Right hindlimb (tissue), 1 donor: ENCODE measurements around the gene HBD.
"Not testable (repeated sequence)": the region's sequence is repeated elsewhere in the genome, so short reads cannot be mapped to it uniquely, and the experiment has no call there.

ENCODE experiments used
- DNase-seq: peaks from one replicate; pipeline ENCODE4 v3.0.0-alpha.2; 2018

The HBD gene

DNA sequence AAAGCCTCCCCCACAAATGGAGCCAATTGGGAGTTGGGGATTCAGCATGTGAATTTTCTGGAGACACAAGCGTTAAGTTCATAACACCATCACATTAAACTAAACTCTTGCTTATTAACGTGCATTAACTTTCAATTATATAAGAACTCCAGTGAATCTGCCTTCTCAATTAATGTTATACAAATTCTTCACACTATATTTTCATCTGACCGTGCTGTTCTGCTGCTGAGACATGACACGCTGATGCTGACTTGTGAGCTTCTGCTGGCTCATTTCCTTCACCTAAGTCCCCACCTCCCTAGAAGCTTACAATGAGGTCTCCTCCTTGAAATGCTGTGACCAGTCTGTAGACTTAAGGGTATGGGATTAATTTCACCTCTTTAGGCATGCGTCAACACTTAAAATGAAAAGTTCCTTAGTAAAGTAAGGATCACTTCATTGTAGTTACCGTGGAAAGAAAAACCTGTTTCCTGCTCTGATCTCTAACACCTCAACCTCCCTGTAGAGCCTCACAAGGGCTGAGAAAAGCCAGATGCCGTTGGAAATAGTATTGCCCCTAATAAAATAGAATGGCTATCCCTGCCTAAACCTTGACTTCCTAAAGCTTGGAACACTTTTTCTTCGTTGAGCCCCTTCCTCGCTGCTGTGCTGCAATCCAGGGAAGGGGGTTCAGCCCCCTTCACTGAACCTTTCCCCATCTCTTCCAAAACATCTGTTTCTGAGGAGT lies 18.1 kb upstream of the HBD start:
- no peak for DNase-seq

DNA sequence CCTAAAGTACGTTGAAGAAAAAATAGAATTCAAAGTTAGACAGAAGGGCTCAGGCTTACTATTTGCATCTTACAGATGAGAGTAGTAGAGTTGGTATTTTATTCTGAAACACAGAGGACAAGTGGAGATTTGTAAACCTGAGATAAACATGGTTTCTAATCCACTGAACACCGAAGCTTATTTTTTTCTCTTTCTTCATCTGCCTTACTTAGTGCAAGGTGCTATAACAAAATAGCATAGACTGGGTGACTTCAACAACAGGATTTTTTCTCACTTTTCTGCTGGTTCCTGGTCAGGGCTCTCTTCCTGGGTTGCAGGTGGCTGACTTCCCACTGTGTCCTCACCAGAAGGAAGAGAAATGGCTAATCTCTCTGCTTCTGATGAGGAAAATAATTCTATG lies 17.5 kb upstream of the HBD start:
- no peak for DNase-seq

DNA sequence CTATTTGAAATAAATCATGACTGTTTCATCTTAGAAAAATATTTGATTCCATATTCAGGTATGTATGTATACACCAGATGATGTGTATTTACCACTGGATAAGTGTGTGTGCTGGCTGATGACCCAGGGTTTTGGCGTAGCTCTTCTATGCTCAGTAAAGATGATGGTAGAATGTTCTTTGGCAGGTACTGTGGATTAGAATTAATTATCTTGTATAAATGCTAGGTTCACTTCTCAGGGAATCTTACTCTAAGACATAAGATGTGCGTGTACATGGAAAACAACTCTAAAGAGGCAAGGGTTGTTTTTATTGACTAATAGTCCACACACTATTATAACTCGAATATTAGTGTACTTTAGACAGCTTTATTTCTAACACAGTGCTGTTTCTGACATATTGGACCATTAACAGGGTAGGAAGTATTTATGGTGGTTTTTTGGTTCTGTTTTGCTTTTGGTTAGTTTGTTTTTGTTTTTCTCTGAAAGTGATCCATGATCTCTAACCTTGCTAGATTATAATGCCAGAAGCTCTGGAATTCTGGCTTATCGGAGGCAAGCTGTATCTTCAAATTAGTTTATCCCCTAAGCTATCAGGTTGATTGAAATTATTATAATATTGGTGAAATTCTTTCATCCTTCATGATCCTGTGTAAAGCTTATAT lies 16.4 kb upstream of the HBD start:
- DNase-seq, result no peak

DNA sequence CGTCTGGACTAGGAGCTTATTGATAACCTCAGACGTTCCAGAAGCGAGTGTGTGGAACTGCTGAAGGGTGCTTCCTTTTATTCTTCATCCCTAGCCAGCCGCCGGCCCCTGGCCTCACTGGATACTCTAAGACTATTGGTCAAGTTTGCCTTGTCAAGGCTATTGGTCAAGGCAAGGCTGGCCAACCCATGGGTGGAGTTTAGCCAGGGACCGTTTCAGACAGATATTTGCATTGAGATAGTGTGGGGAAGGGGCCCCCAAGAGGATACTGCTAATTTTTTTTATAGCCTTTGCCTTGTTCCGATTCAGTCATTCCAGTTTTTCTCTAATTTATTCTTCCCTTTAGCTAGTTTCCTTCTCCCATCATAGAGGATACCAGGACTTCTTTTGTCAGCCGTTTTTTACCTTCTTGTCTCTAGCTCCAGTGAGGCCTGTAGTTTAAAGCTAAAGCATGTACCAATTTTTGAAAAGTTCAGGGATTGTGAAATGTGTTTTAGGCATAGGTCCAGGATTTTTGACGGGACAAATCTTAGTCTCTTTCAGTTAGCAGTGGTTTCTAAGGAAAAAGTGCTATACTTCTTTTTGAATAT lies 15.6 kb upstream of the HBD start, which contains the start of gene HBG1:
Gene HBG1 (minus strand): TSS at position 51 of the 590 bp plus-strand sequence. CDS start 53 bp downstream, outside the sequence.
- not testable (repeated sequence) for DNase-seq

DNA sequence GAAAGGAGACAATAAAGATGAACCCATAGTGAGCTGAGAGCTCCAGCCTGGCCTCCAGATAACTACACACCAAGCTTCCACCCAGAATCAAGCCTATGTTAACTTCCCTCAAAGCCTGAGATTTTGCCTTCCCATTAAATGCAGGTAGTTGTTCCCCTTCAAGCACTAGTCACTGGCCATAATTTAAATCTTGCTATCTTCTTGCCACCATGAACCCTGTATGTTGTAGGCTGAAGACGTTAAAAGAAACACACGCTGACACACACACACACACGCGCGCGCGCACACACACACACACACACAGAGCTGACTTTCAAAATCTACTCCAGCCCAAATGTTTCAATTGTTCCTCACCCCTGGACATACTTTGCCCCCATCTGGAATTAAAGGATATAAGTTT lies 14.2 kb upstream of the HBD start:
- DNase-seq, result not testable (repeated sequence)

DNA sequence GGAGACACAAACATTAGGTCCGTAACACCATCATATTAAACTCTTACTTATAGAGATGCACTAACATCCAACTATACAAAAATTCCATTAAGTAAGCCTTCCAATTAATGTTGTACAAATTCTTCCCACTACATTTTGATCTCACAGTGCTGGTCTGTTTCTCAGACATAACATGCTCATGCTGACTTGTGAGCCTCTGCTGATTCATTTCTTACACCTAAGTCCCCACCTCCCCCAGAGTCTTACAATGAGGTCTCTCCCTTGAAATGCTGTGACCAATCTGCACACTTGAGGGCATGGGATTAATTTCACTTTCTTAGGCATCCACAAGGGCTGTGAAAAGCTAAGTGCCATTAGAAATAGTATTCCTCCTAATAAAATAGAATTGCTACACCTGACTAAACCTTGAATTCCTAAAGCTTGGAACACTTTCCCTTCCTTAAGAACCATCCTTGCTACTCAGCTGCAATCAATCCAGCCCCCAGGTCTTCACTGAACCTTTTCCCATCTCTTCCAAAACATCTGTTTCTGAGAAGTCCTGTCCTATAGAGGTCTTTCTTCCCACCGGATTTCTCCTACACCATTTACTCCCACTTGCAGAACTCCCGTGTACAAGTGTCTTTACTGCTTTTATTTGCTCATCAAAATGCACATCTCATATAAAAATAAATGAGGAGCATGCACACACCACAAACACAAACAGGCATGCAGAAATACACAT lies 13.3 kb upstream of the HBD start:
- DNase-seq, result no peak

DNA sequence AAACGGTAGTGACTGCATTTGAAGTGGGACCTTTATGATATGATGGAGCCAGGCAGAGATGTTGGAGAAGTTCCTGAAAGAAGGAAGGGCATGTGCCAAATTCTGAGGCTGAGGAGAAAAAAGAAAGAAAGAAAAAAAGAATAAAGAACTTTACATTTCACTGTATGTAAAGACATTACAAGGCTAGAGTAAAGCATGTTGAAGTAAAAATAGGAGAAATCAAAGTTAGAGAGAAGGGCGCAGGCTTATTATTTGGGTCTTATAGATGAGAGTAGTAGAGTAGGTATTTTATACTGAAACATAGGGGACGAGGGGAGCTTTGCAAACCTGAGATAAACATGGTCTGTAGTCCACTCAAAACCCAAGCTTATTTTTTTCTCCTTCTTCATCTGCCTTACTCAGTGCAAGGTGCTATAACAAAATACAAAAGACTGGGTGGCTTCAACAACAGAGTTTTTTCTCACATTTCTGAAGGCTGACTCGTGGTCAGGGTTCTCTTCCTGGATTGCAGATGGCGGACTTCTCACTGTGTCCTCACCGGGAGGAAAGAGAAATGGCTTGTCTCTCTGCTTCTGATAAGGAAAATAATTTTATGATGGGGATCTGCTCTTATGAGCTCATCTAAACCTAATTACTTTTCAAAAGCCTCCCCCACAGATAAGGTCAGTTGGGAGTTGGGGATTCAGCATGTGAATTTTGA lies 12.6 kb upstream of the HBD start:
- no peak for DNase-seq

DNA sequence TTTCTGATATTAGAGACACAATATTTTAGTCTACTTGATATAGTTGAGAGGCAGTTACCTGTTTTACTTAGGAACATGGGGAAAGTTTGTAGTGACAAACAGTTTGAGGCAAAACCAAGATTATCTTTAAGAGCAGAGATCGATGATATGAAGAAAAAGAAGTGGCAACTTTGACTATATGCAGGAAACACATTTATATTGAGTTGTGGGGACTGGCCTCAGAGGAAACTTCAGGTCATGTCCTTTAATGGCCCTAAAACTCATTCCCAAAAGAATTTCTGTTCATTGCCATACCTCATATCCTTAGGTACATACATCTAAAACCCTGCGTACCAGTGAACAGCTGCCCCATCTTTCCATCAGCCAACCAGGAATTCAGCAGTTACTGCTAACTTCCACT lies 10.9 kb upstream of the HBD start:
- DNase-seq, result no peak

DNA sequence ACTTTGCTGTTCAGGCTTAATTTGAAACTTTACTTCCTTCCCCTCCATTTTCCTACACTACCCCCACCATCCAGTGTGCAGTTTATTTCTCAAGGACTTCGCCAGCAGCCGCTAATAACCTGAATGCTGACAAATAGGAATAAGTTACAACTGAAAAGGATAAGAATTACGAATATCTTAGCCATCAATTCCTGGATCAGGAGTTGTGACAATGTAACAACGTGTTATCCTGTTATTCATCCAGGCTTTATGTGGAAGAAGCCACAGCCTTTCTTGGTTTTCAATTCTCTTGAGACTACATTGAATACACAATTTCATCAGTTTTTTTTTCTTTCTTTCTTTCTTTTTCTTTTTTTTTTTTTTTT lies 9.5 kb upstream of the HBD start:
- DNase-seq, result no peak

DNA sequence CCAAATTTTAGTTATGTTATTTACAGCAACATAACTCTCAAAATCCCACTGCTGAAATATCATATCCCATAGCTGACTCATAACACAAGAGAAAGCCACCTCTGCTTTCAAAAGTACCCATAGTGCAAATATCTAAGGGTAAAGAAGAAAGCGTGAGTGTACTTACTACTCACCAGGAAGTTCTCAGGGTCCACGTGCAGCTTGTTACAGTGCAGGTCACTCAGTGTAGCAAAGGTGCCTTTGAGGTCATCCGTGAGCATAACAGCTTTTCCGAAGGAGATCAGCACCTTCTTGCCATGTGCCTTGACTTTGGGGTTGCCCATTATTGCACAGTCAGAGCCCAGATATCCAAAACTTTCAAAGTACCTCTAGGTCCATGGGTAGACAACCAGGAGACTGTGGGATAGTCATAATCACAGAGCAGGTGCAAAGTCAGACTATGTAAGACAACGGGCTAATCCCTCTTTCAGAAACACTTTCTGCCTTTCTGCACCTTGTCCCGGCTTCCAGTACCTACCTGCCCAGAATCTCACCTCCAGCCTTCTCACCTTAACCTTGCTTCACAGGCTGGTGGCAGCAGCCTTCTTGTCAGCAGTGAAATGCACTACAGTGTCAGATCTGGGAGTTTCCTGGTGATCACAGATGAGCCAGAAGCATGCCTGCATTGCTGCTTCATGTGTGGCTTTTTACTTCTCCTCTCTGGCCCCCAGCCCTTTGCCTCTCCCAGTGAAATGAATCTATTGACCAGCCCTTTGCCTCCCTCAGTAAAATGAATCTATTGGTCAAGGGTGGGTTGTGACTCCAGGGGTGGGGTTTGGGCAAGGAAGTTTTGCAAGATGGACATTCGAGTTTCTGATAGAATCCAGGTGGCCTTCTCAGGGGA lies 8.9 kb upstream of the HBD start:
- DNase-seq, result no peak

DNA sequence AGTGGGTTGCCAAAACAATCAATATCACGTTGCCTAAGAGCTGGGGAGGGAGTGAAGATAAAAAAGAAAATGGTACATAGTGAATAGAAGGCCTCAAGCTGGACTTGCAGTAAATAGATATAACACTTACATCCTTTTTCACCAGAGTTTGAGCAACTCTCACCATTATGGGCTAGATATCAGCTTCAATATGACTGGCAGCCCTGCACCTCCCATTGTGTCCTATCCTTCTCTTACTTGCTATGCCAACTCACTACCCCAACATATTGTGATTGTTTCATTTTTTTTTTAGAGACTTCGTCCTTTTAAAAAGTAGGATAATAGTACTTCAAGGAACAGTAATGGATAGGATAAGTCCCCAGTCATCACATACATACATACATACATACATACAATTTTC lies 7.9 kb upstream of the HBD start:
- no peak for DNase-seq

DNA sequence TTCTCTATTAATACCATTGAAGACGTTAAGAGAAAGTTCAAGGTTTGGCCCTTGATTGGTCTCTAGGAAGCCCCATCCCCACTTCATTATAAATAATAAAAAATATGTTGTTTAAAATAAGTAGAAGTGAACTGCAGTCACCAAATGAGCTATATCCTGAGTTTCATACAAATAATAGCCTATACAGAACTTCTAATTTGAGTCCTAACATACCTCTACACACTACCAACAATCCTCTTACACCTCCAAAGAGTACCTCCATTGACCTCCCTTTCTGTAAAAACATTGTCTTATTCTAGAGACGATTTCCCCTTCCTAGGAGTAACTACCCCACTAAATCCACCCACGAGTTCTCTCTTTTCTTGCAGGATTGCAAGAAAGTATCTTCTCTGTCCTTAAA lies 7.2 kb upstream of the HBD start:
- no peak for DNase-seq

DNA sequence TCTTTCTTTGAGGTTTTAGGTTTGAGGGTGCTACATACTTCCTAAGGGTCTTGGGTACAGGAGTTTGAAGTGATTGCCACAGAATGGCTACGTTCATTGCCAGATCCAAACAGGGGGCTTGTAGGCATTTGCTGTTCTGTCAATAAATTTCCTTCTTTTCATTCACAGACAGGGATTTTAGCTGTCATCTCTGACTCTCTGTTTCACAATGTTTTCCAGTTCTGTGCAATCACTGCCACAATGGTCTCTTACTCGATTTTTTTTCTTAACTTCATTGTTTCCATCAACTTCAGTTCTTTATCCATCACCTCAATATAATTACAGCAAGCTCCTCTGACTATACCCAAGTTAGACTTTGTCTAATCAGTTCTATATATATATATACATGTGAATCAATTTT lies 6.2 kb upstream of the HBD start:
- no peak for DNase-seq

DNA sequence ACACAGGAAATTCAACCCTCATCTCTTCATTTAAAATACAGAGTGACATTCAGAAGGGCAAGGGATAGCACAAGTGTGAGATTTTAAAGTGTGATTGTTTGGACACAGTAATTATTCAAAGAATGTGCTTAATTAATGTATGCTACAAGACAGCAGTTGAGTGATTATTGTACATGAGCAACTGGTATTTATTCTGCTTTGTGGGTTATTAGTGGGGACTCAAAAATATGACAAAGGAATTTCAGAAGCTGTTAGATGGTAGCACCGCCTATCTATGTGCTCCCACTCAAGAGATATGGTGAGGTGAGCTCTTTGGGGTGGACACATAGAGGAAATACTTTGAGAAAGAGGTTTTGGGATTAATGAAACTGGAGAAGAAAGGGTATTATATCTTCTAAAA lies 5.8 kb upstream of the HBD start:
- no peak for DNase-seq

DNA sequence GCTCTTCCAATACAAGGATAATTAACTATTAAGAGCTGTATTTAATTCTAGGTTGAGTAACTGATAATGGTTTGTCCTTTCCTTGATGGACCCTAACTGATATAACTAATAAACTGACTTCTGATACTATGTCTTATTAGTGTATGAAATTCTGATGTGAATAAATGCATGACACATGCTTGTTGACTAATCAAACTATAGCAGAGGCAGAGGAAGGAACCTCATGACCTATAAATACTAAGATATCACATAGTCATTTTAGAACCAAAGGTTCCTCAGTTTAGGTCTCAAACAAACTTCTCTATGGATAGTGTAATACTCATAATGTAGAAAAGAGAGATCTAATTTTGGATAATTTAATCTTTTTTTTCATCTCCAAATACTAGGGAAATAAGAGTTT lies 4.8 kb upstream of the HBD start:
- DNase-seq, result no peak

DNA sequence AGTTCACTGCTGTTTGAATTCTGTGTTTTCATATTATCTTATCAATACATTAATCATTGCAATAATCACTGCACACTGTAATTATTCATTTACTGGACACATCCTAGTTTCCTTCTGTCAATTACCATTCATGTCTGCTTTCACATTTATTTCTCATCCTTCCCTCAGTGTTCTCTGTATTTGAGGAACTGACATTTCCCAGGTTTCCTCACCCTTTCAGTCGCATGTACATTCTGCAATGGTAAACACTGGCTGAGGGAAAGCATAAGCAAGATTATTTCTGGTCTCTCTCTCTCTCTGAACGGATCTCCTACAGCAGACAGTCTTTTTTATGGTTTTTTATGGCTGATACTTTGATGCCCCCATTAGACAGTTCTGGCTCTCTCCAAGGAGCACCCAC lies 4.2 kb upstream of the HBD start:
- no peak for DNase-seq

DNA sequence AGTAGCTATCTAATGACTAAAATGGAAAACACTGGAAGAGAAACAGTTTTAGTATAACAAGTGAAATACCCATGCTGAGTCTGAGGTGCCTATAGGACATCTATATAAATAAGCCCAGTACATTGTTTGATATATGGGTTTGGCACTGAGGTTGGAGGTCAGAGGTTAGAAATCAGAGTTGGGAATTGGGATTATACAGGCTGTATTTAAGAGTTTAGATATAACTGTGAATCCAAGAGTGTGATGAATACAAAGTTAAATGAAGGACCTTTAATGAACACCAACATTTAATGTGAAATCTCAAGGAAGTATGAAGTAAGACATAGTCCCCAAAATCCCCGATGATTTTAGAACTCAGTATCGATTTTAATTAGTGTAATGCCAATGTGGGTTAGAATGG lies 3.1 kb upstream of the HBD start:
- no peak for DNase-seq

DNA sequence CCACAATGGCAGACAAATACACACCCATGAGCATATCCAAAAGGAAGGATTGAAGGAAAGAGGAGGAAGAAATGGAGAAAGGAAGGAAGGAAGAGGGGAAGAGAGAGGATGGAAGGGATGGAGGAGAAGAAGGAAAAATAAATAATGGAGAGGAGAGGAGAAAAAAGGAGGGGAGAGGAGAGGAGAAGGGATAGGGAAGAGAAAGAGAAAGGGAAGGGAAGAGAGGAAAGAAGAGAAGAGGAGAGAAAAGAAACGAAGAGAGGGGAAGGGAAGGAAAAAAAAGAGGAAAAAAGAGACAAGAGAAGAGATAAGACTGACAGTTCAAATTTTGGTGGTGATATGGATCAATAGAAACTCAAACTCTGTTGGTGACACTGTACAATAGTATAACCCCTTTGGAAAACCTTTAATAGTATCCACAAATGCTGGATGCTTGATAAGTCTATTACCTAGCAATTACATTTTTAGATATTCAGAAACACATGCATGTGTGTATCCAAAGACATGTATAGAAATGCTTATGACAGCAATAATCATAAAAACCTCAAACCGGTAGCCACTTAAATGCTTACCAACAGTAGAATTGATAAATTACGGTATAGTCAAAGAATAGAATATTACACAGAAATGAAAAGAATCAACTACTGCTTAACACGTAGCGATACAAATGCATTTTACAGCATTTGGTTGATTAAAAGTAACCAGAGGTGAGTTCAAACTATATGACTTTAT lies 1.2 kb upstream of the HBD start:
- DNase-seq, result no peak

DNA sequence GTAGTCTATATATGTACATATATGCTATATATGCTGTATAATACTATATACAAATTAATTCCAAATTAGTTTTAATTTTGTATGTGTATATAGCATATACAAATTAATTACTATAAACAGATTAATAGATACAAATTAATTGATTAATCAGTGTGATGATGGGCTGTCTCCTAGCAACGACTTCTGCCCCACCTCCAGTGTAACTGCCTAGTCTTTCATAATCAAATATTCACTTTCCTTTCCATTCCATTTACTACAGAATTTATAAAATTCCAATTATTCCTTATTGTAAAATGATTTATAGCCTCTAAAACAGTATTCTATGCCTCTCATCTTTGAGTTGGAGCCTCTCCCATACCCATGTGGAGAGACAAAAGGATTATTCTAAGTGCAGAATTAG lies 976 bp downstream of the HBD start:
- no peak for DNase-seq

DNA sequence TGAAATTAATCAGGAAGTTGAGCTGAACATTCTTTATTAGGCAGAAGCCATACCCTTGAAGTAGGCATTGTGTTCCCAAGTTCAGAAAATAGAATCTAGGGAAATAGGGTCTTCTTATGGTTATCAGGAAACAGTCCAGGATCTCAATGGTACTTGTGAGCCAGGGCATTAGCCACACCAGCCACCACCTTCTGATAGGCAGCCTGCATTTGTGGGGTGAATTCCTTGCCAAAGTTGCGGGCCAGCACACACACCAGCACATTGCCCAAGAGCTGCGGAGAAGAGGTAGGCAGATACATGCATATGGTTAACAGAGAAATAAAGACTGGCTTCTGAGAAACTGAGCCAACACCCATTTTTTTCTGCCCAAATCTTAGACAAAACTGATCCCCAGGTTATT lies 1.5 kb downstream of the HBD start:
- no peak for DNase-seq

DNA sequence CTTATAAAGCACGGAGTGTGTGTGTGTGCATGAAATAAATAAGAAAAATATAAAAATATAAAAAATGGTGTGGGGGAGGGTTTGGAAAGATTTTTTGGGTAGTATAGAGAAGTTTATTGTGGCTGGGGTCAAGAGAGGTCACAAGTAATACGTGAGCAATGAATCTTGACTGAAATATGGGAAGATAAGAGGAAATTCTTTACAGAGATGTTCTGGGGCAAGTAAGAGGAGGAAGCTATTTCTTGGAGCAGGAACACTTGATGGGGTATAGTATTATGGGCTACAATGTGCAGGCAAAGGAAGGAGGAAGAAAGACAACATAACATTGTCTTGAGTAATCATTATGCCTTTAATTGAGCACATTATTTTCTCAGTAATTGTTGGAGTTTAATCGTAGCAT lies 2.1 kb downstream of the HBD start:
- DNase-seq, result no peak
